Nephron progenitor cell (in vitro differentiated cells): ENCODE data around the gene TRAP1.
A peak's percentile ranks its signal among the peaks of the same experiment; 100 is the strongest.
"Not testable (repeated sequence)": the region's sequence is repeated elsewhere in the genome, so short reads cannot be mapped to it uniquely, and the experiment has no call there.

Experiments
- DNase-seq: peaks from one replicate; pipeline ENCODE4 v3.0.0; 2021
- H3K27ac Mint-ChIP-seq: 2 replicates; pipeline ENCODE4 v1.8.0; 2021; ENCODE audit warnings: mild to moderate bottlenecking, moderate library complexity, mixed read lengths
- H3K27me3 Mint-ChIP-seq: 2 replicates; pipeline ENCODE4 v1.8.0; 2021; ENCODE audit warnings: mild to moderate bottlenecking, low read depth, mixed read lengths; ENCODE audit not compliant: poor library complexity
- H3K36me3 Mint-ChIP-seq: 2 replicates; pipeline ENCODE4 v1.8.0; 2021; ENCODE audit warnings: low read depth, mixed read lengths
- H3K4me1 Mint-ChIP-seq: 2 replicates; pipeline ENCODE4 v1.8.0; 2021; ENCODE audit warnings: mixed read lengths
- H3K4me3 Mint-ChIP-seq: 2 replicates; pipeline ENCODE4 v1.8.0; 2021; ENCODE audit warnings: mild to moderate bottlenecking, moderate library complexity, mixed read lengths
- H3K9me3 Mint-ChIP-seq: 2 replicates; pipeline ENCODE4 v1.8.0; 2021; ENCODE audit warnings: mild to moderate bottlenecking, moderate library complexity, mixed read lengths
- TF ChIP-seq, protein P1 (sequence below): fragments of 200-600 bp; sonication (generic); IDR thresholded peaks from 2 replicates; pipeline ENCODE4 v1.5.0; 2021; ENCODE audit warnings: antibody characterized with exemption

The TRAP1 gene

GRCh38 chr16:3659251-3659650 lies 58.1 kb downstream of the TRAP1 start:
- no peak overlapping the region for H3K4me3 Mint-ChIP-seq
- TF ChIP-seq, protein P1, sequence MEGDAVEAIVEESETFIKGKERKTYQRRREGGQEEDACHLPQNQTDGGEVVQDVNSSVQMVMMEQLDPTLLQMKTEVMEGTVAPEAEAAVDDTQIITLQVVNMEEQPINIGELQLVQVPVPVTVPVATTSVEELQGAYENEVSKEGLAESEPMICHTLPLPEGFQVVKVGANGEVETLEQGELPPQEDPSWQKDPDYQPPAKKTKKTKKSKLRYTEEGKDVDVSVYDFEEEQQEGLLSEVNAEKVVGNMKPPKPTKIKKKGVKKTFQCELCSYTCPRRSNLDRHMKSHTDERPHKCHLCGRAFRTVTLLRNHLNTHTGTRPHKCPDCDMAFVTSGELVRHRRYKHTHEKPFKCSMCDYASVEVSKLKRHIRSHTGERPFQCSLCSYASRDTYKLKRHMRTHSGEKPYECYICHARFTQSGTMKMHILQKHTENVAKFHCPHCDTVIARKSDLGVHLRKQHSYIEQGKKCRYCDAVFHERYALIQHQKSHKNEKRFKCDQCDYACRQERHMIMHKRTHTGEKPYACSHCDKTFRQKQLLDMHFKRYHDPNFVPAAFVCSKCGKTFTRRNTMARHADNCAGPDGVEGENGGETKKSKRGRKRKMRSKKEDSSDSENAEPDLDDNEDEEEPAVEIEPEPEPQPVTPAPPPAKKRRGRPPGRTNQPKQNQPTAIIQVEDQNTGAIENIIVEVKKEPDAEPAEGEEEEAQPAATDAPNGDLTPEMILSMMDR, result no peak
- peak overlapping the region; percentile 60 for H3K27ac Mint-ChIP-seq
- H3K36me3 Mint-ChIP-seq, result peaks cover 46% of the 10 kb centered on the region
- no peaks in the 10 kb centered on the region for H3K27me3 Mint-ChIP-seq
- peaks cover 6% of the 10 kb centered on the region for H3K4me1 Mint-ChIP-seq
- H3K9me3 Mint-ChIP-seq, result no peaks in the 10 kb centered on the region
- no peak for DNase-seq

GRCh38 chr16:3656491-3657468 lies 60.5 kb downstream of the TRAP1 start:
- peaks cover 50% of the 10 kb centered on the region for H3K36me3 Mint-ChIP-seq
- no peak overlapping the region for H3K4me3 Mint-ChIP-seq
- H3K27ac Mint-ChIP-seq, result no peak overlapping the region
- no peaks in the 10 kb centered on the region for H3K9me3 Mint-ChIP-seq
- no peak for DNase-seq
- H3K4me1 Mint-ChIP-seq, result peaks cover 8% of the 10 kb centered on the region
- TF ChIP-seq, protein P1, result no peak
- H3K27me3 Mint-ChIP-seq, result no peaks in the 10 kb centered on the region

GRCh38 chr16:3656160-3656490 lies 61.2 kb downstream of the TRAP1 start:
- H3K4me3 Mint-ChIP-seq, H3K27ac Mint-ChIP-seq, H3K27me3 Mint-ChIP-seq, H3K9me3 Mint-ChIP-seq, H3K4me1 Mint-ChIP-seq, DNase-seq: not testable (repeated sequence)
- H3K36me3 Mint-ChIP-seq, result peaks cover 53% of the 10 kb centered on the region

- H3K4me1 Mint-ChIP-seq, result peaks cover 8% of the 10 kb centered on the region
- H3K4me3 Mint-ChIP-seq, result no peak overlapping the region
- H3K9me3 Mint-ChIP-seq, result no peaks in the 10 kb centered on the region
- no peaks in the 10 kb centered on the region for H3K27me3 Mint-ChIP-seq
- H3K27ac Mint-ChIP-seq, result no peak overlapping the region
- TF ChIP-seq, protein P1, result no peak
- no peak for DNase-seq
- peaks cover 53% of the 10 kb centered on the region for H3K36me3 Mint-ChIP-seq
Measured at GRCh38 chr16:3655396-3656159, 61.7 kb downstream of the TRAP1 start.

DNA sequence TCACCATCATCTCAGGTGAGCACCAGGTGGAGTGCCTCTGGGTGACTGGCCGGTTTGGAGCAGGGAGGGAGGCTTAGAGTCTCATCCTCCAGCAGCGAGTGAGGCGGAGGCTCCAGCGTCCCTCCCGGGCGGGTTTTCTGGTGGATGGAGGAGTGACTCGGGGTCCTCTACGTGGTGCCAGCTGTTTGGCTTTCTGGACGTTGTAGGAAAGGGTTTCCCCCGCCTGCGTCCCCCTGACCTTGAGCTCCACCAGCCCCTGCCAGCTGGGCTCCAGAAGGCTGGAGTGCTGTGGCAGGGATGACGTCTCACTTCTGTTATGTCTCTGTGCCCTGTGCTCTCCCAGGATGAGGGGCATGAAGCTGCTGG lies 62.3 kb downstream of the TRAP1 start:
- Mint-ChIP-seq H3K4me3 (no peak overlapping the region), H3K27ac (peak overlapping the region; percentile 45), H3K4me1 (peaks cover 8% of the 10 kb centered on the region), H3K27me3 (no peaks in the 10 kb centered on the region), H3K36me3 (peaks cover 55% of the 10 kb centered on the region), H3K9me3 (no peaks in the 10 kb centered on the region)
- no peak for DNase-seq
- TF ChIP-seq, protein P1, result no peak

GRCh38 chr16:3654249-3654991 lies 62.9 kb downstream of the TRAP1 start, which contains the start of gene DNASE1:
TSS of gene DNASE1 (plus strand) at chr16:3654691. CDS start at chr16:3655374, 683 bp downstream.
- DNase-seq, result peak; percentile 69
- no peaks in the 10 kb centered on the region for H3K27me3 Mint-ChIP-seq
- H3K9me3 Mint-ChIP-seq, result no peaks in the 10 kb centered on the region
- peak within 1 kb of the TSS; percentile 45 for H3K27ac Mint-ChIP-seq
- H3K36me3 Mint-ChIP-seq, result peaks cover 52% of the 10 kb centered on the region
- peaks cover 8% of the 10 kb centered on the region for H3K4me1 Mint-ChIP-seq
- no peak within 1 kb of the TSS for H3K4me3 Mint-ChIP-seq
- TF ChIP-seq, protein P1, result peak; percentile 71
